Measurements from ENCODE around the gene LGR6.

LGR6 gene

GRCh38 chr1:202247837-202248795 is 54.5 kb downstream of the LGR6 start:
- Histone ChIP-seq H3K36me3 (ENCODE audit: control insufficient read depth in 2 of 2, insufficient read depth in 2 of 2, low read length in 2 of 2) (no peaks in the 10 kb centered on the region), H3K4me3 (ENCODE audit: low read length in 2 of 2) (no peak overlapping the region), H3K4me1 (ENCODE audit: control insufficient read depth, insufficient read depth, low read length) (no peaks in the 10 kb centered on the region), H3K27me3 (ENCODE audit: control insufficient read depth in 1 of 2, insufficient read depth in 2 of 2, low read length in 2 of 2) (peaks cover 0 to 5% of the 10 kb centered on the region in 2 donors), H3K9ac (ENCODE audit: low read length in 2 of 2) (no peak overlapping the region), H3K27ac (ENCODE audit: low read length) (no peak overlapping the region), H3K9me3 (ENCODE audit: control insufficient read depth in 2 of 2, low read length in 2 of 2) (no peaks in the 10 kb centered on the region)

DNA sequence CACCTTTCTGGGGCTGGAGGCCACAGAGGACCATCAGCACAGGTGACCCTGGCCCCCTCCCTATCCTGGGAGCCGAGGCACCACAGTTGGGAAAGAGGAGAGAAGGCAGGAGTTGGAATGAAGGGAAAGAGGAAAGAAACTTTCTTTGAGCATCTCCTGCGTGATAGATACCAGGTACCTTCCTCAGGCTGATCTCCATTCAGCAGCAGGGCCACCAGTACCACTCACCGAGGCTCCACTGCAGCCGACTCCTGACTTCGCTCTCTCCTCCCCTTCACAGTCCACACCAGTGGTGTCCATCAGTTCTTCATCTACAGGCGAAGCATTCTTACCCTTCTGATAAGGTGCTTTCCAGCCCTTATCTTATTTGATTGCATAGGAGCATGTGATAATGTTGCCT is 55.3 kb downstream of the LGR6 start:
- peaks cover 0 to 5% of the 10 kb centered on the region in 2 donors for H3K27me3 ChIP-seq (ENCODE audit: control insufficient read depth in 1 of 2, insufficient read depth in 2 of 2, low read length in 2 of 2)
- H3K27ac ChIP-seq (ENCODE audit: low read length), result no peak overlapping the region
- H3K4me3 ChIP-seq (ENCODE audit: low read length in 2 of 2), result no peak overlapping the region
- H3K4me1 ChIP-seq (ENCODE audit: control insufficient read depth, insufficient read depth, low read length), result no peaks in the 10 kb centered on the region
- no peaks in the 10 kb centered on the region for H3K36me3 ChIP-seq (ENCODE audit: control insufficient read depth in 2 of 2, insufficient read depth in 2 of 2, low read length in 2 of 2)
- H3K9ac ChIP-seq (ENCODE audit: low read length in 2 of 2), result no peak overlapping the region
- no peaks in the 10 kb centered on the region for H3K9me3 ChIP-seq (ENCODE audit: control insufficient read depth in 2 of 2, low read length in 2 of 2)

- Histone ChIP-seq H3K36me3 (ENCODE audit: control insufficient read depth in 2 of 2, insufficient read depth in 2 of 2, low read length in 2 of 2) (no peaks in the 10 kb centered on the region), H3K27me3 (ENCODE audit: control insufficient read depth in 1 of 2, insufficient read depth in 2 of 2, low read length in 2 of 2) (peaks cover 0 to 5% of the 10 kb centered on the region in 2 donors), H3K9ac (ENCODE audit: low read length in 2 of 2) (no peak overlapping the region), H3K9me3 (ENCODE audit: control insufficient read depth in 2 of 2, low read length in 2 of 2) (no peaks in the 10 kb centered on the region), H3K4me3 (ENCODE audit: low read length in 2 of 2) (no peak overlapping the region), H3K27ac (ENCODE audit: low read length) (no peak overlapping the region), H3K4me1 (ENCODE audit: control insufficient read depth, insufficient read depth, low read length) (no peaks in the 10 kb centered on the region)
Measured at GRCh38 chr1:202249436-202249835, 55.8 kb downstream of the LGR6 start.

GRCh38 chr1:202249846-202250245 is 56.2 kb downstream of the LGR6 start:
- H3K36me3 ChIP-seq (ENCODE audit: control insufficient read depth in 2 of 2, insufficient read depth in 2 of 2, low read length in 2 of 2), result no peaks in the 10 kb centered on the region
- no peaks in the 10 kb centered on the region for H3K4me1 ChIP-seq (ENCODE audit: control insufficient read depth, insufficient read depth, low read length)
- no peak overlapping the region for H3K9ac ChIP-seq (ENCODE audit: low read length in 2 of 2)
- H3K27ac ChIP-seq (ENCODE audit: low read length), result no peak overlapping the region
- H3K4me3 ChIP-seq (ENCODE audit: low read length in 2 of 2), result no peak overlapping the region
- peaks cover 0 to 5% of the 10 kb centered on the region in 2 donors for H3K27me3 ChIP-seq (ENCODE audit: control insufficient read depth in 1 of 2, insufficient read depth in 2 of 2, low read length in 2 of 2)
- no peaks in the 10 kb centered on the region for H3K9me3 ChIP-seq (ENCODE audit: control insufficient read depth in 2 of 2, low read length in 2 of 2)

DNA sequence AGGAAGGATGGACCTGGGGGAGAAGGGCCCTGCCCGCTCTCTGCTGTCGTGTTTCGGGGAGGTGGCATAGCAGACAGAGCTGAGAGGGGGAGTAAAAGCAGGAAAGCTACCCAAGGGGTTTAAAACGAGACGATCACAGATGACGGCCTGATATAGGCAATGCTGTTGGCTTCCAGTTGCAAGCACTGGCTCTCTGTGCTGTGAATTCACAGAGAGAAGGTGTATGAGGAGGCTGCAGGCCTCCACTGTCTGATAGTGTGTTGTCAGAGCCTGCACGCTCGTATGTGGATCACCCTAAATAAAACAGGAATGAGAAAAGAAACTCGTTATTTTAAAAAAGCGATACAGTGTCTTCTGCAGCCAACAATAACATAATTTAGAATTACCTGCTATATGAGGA is 57.4 kb downstream of the LGR6 start:
- Histone ChIP-seq H3K27ac (ENCODE audit: low read length) (no peak overlapping the region), H3K9me3 (ENCODE audit: control insufficient read depth in 2 of 2, low read length in 2 of 2) (no peaks in the 10 kb centered on the region), H3K4me1 (ENCODE audit: control insufficient read depth, insufficient read depth, low read length) (no peaks in the 10 kb centered on the region), H3K4me3 (ENCODE audit: low read length in 2 of 2) (no peak overlapping the region), H3K36me3 (ENCODE audit: control insufficient read depth in 2 of 2, insufficient read depth in 2 of 2, low read length in 2 of 2) (no peaks in the 10 kb centered on the region), H3K27me3 (ENCODE audit: control insufficient read depth in 1 of 2, insufficient read depth in 2 of 2, low read length in 2 of 2) (peaks cover 0 to 5% of the 10 kb centered on the region in 2 donors), H3K9ac (ENCODE audit: low read length in 2 of 2) (no peak overlapping the region)

DNA sequence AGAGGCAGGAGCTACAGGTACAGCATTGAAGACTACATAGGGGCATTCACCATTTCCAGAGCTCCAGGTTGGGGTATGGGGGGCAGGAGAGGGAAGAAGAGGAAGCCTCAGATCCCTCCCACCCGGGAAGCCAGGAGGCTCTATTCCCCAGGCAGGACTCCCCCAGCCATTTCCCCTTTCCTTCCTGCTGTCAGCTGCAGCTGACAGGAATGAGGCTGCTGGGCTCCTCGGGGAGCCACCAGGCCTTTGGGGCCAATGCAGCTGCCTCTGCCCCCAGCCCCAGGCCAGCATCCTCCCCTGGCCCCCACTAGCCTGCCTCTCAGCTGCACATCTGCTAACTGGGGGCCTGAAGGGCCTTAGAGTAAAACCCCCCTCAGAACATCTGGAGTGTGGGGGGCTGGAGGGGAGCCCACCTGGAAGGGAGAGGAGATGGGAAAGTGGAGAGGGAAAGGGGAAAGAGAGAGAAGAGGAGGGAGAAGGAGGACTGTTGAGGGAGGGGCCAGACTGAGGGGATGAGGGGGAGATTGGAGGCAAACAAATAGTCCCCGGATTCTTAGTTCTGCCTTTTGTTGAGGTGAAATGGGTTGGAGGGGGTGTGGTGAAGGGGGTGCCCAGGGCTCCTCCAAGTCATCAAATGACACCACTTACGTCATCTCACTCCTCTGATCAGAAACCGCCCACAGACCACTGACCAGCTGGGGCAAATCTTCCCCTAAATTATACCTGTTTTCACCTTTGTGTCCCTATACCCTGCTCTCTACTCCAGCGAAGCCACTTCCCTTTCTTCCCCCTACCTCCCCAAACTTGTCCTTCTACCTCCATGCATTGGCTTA is 58.0 kb downstream of the LGR6 start:
- Histone ChIP-seq H3K27ac (ENCODE audit: low read length) (no peak overlapping the region), H3K4me1 (ENCODE audit: control insufficient read depth, insufficient read depth, low read length) (no peaks in the 10 kb centered on the region), H3K9ac (ENCODE audit: low read length in 2 of 2) (no peak overlapping the region), H3K36me3 (ENCODE audit: control insufficient read depth in 2 of 2, insufficient read depth in 2 of 2, low read length in 2 of 2) (no peaks in the 10 kb centered on the region), H3K9me3 (ENCODE audit: control insufficient read depth in 2 of 2, low read length in 2 of 2) (no peaks in the 10 kb centered on the region), H3K4me3 (ENCODE audit: low read length in 2 of 2) (no peak overlapping the region), H3K27me3 (ENCODE audit: control insufficient read depth in 1 of 2, insufficient read depth in 2 of 2, low read length in 2 of 2) (peaks cover 0 to 5% of the 10 kb centered on the region in 2 donors)

DNA sequence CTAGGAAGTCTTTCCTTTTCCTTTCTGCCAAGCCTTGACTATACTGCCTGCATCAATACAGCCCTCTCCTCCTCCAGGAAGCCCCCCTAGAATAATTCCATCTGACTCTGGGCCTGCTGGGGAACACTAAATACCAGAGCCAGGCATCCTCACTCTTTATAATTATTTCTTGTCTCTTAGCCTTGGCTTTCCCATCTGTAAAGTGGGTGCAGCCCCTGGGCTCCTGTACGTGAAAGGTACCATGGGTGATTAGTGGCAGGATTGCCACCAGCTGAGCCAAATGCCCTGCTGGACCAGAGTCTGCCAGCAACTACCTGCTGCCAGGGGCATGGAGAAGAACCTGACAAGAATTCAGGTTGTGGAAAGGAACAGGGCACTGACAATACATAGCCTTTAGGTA is 58.7 kb downstream of the LGR6 start:
- Histone ChIP-seq H3K4me3 (ENCODE audit: low read length in 2 of 2) (no peak overlapping the region), H3K4me1 (ENCODE audit: control insufficient read depth, insufficient read depth, low read length) (no peaks in the 10 kb centered on the region), H3K27ac (ENCODE audit: low read length) (no peak overlapping the region), H3K27me3 (ENCODE audit: control insufficient read depth in 1 of 2, insufficient read depth in 2 of 2, low read length in 2 of 2) (peaks cover 0 to 5% of the 10 kb centered on the region in 2 donors), H3K9ac (ENCODE audit: low read length in 2 of 2) (no peak overlapping the region), H3K9me3 (ENCODE audit: control insufficient read depth in 2 of 2, low read length in 2 of 2) (no peaks in the 10 kb centered on the region), H3K36me3 (ENCODE audit: control insufficient read depth in 2 of 2, insufficient read depth in 2 of 2, low read length in 2 of 2) (no peaks in the 10 kb centered on the region)

- H3K36me3 ChIP-seq (ENCODE audit: control insufficient read depth in 2 of 2, insufficient read depth in 2 of 2, low read length in 2 of 2), result no peaks in the 10 kb centered on the region
- no peak overlapping the region for H3K4me3 ChIP-seq (ENCODE audit: low read length in 2 of 2)
- H3K9ac ChIP-seq (ENCODE audit: low read length in 2 of 2), result no peak overlapping the region
- no peaks in the 10 kb centered on the region for H3K9me3 ChIP-seq (ENCODE audit: control insufficient read depth in 2 of 2, low read length in 2 of 2)
- no peak overlapping the region for H3K27ac ChIP-seq (ENCODE audit: low read length)
- H3K4me1 ChIP-seq (ENCODE audit: control insufficient read depth, insufficient read depth, low read length), result no peaks in the 10 kb centered on the region
- peaks cover 0 to 5% of the 10 kb centered on the region in 2 donors for H3K27me3 ChIP-seq (ENCODE audit: control insufficient read depth in 1 of 2, insufficient read depth in 2 of 2, low read length in 2 of 2)
Measured at GRCh38 chr1:202254454-202255252, 61.1 kb downstream of the LGR6 start.

- H3K27ac ChIP-seq (ENCODE audit: low read length), result no peak overlapping the region
- no peaks in the 10 kb centered on the region for H3K36me3 ChIP-seq (ENCODE audit: control insufficient read depth in 2 of 2, insufficient read depth in 2 of 2, low read length in 2 of 2)
- no peak overlapping the region for H3K9ac ChIP-seq (ENCODE audit: low read length in 2 of 2)
- no peak overlapping the region for H3K4me3 ChIP-seq (ENCODE audit: low read length in 2 of 2)
- H3K9me3 ChIP-seq (ENCODE audit: control insufficient read depth in 2 of 2, low read length in 2 of 2), result no peaks in the 10 kb centered on the region
- H3K4me1 ChIP-seq (ENCODE audit: control insufficient read depth, insufficient read depth, low read length), result no peaks in the 10 kb centered on the region
- H3K27me3 ChIP-seq (ENCODE audit: control insufficient read depth in 1 of 2, insufficient read depth in 2 of 2, low read length in 2 of 2), result peaks cover 0 to 7% of the 10 kb centered on the region in 2 donors
Measured at GRCh38 chr1:202255343-202255742, 61.7 kb downstream of the LGR6 start.

- H3K9me3 ChIP-seq (ENCODE audit: control insufficient read depth in 2 of 2, low read length in 2 of 2), result peaks cover 0 to 2% of the 10 kb centered on the region in 2 donors
- no peaks in the 10 kb centered on the region for H3K36me3 ChIP-seq (ENCODE audit: control insufficient read depth in 2 of 2, insufficient read depth in 2 of 2, low read length in 2 of 2)
- peaks cover 0 to 5% of the 10 kb centered on the region in 2 donors for H3K27me3 ChIP-seq (ENCODE audit: control insufficient read depth in 1 of 2, insufficient read depth in 2 of 2, low read length in 2 of 2)
- no peak overlapping the region for H3K4me3 ChIP-seq (ENCODE audit: low read length in 2 of 2)
- no peak overlapping the region for H3K27ac ChIP-seq (ENCODE audit: low read length)
- no peak overlapping the region for H3K9ac ChIP-seq (ENCODE audit: low read length in 2 of 2)
- no peaks in the 10 kb centered on the region for H3K4me1 ChIP-seq (ENCODE audit: control insufficient read depth, insufficient read depth, low read length)
Measured at GRCh38 chr1:202259705-202260104, 66.1 kb downstream of the LGR6 start.
